Measurements from ENCODE around the gene NEK2.

NEK2 gene

GRCh38 chr1:211619033-211619996 is 56.1 kb downstream of the NEK2 start:
- Histone ChIP-seq H3K4me1 (ENCODE audit: control insufficient read depth, insufficient read depth, low read length) (peaks cover 3% of the 10 kb centered on the region; the same call in 1 of the 2 replicates), H3K9me3 (ENCODE audit: control insufficient read depth, insufficient read depth, low read depth, low read length) (no peaks in the 10 kb centered on the region), H3K27me3 (ENCODE audit: control insufficient read depth, insufficient read depth, low read length) (no peaks in the 10 kb centered on the region), H3K9ac (ENCODE audit: low read length) (no peak overlapping the region), H3K27ac (ENCODE audit: low read depth, low read length) (no peak overlapping the region), H3K4me3 (ENCODE audit: low read depth, low read length) (no peak overlapping the region), H3K36me3 (ENCODE audit: control insufficient read depth, insufficient read depth, low read length) (no peaks in the 10 kb centered on the region)

- Histone ChIP-seq H3K9me3 (ENCODE audit: control insufficient read depth, insufficient read depth, low read depth, low read length) (no peaks in the 10 kb centered on the region), H3K27me3 (ENCODE audit: control insufficient read depth, insufficient read depth, low read length) (no peaks in the 10 kb centered on the region), H3K36me3 (ENCODE audit: control insufficient read depth, insufficient read depth, low read length) (no peaks in the 10 kb centered on the region), H3K27ac (ENCODE audit: low read depth, low read length) (no peak overlapping the region), H3K4me3 (ENCODE audit: low read depth, low read length) (no peak overlapping the region), H3K4me1 (ENCODE audit: control insufficient read depth, insufficient read depth, low read length) (peaks cover 7% of the 10 kb centered on the region; the same call in 1 of the 2 replicates), H3K9ac (ENCODE audit: low read length) (no peak overlapping the region)
Measured at GRCh38 chr1:211616965-211617297, 58.5 kb downstream of the NEK2 start.

- H3K9me3 ChIP-seq (ENCODE audit: control insufficient read depth, insufficient read depth, low read depth, low read length) = no peaks in the 10 kb centered on the region
- H3K36me3 ChIP-seq (ENCODE audit: control insufficient read depth, insufficient read depth, low read length) = no peaks in the 10 kb centered on the region
- no peak overlapping the region for H3K27ac ChIP-seq (ENCODE audit: low read depth, low read length)
- H3K4me1 ChIP-seq (ENCODE audit: control insufficient read depth, insufficient read depth, low read length) = peaks cover 8% of the 10 kb centered on the region; the same call in 1 of the 2 replicates
- H3K27me3 ChIP-seq (ENCODE audit: control insufficient read depth, insufficient read depth, low read length) = no peaks in the 10 kb centered on the region
- H3K9ac ChIP-seq (ENCODE audit: low read length) = no peak overlapping the region
- H3K4me3 ChIP-seq (ENCODE audit: low read depth, low read length) = no peak overlapping the region
Measured at GRCh38 chr1:211616231-211616964, 59.0 kb downstream of the NEK2 start.

- Histone ChIP-seq H3K9ac (ENCODE audit: low read length) (no peak overlapping the region), H3K36me3 (ENCODE audit: control insufficient read depth, insufficient read depth, low read length) (no peaks in the 10 kb centered on the region), H3K4me1 (ENCODE audit: control insufficient read depth, insufficient read depth, low read length) (peaks cover 11% of the 10 kb centered on the region; the same call in 1 of the 2 replicates), H3K27me3 (ENCODE audit: control insufficient read depth, insufficient read depth, low read length) (no peaks in the 10 kb centered on the region), H3K4me3 (ENCODE audit: low read depth, low read length) (no peak overlapping the region), H3K27ac (ENCODE audit: low read depth, low read length) (no peak overlapping the region), H3K9me3 (ENCODE audit: control insufficient read depth, insufficient read depth, low read depth, low read length) (no peaks in the 10 kb centered on the region)
Measured at GRCh38 chr1:211614615-211615014, 60.8 kb downstream of the NEK2 start.

- Histone ChIP-seq H3K27ac (ENCODE audit: low read depth, low read length) (no peak overlapping the region), H3K9ac (ENCODE audit: low read length) (no peak overlapping the region)
Measured at GRCh38 chr1:211613951-211614350, 61.5 kb downstream of the NEK2 start.

GRCh38 chr1:211613108-211613947 is 62.1 kb downstream of the NEK2 start:
- Histone ChIP-seq H3K4me3 (ENCODE audit: low read depth, low read length) (no peak overlapping the region), H3K36me3 (ENCODE audit: control insufficient read depth, insufficient read depth, low read length) (no peaks in the 10 kb centered on the region), H3K9me3 (ENCODE audit: control insufficient read depth, insufficient read depth, low read depth, low read length) (no peaks in the 10 kb centered on the region), H3K27me3 (ENCODE audit: control insufficient read depth, insufficient read depth, low read length) (no peaks in the 10 kb centered on the region), H3K9ac (ENCODE audit: low read length) (no peak overlapping the region), H3K27ac (ENCODE audit: low read depth, low read length) (no peak overlapping the region), H3K4me1 (ENCODE audit: control insufficient read depth, insufficient read depth, low read length) (peaks cover 11% of the 10 kb centered on the region; the same call in 1 of the 2 replicates)

More at GRCh38 chr1:211613951-211614350, 61.5 kb downstream of the NEK2 start:
- H3K4me1 ChIP-seq (ENCODE audit: control insufficient read depth, insufficient read depth, low read length) = peaks cover 11% of the 10 kb centered on the region; the same call in 1 of the 2 replicates
- H3K36me3 ChIP-seq (ENCODE audit: control insufficient read depth, insufficient read depth, low read length) = no peaks in the 10 kb centered on the region
- no peaks in the 10 kb centered on the region for H3K27me3 ChIP-seq (ENCODE audit: control insufficient read depth, insufficient read depth, low read length)
- no peak overlapping the region for H3K4me3 ChIP-seq (ENCODE audit: low read depth, low read length)
- H3K9me3 ChIP-seq (ENCODE audit: control insufficient read depth, insufficient read depth, low read depth, low read length) = no peaks in the 10 kb centered on the region

- H3K27me3 ChIP-seq (ENCODE audit: control insufficient read depth, insufficient read depth, low read length) = no peaks in the 10 kb centered on the region
- no peaks in the 10 kb centered on the region for H3K36me3 ChIP-seq (ENCODE audit: control insufficient read depth, insufficient read depth, low read length)
- no peak overlapping the region for H3K9ac ChIP-seq (ENCODE audit: low read length)
- peaks cover 11% of the 10 kb centered on the region; the same call in 1 of the 2 replicates for H3K4me1 ChIP-seq (ENCODE audit: control insufficient read depth, insufficient read depth, low read length)
- no peak overlapping the region for H3K4me3 ChIP-seq (ENCODE audit: low read depth, low read length)
- no peak overlapping the region for H3K27ac ChIP-seq (ENCODE audit: low read depth, low read length)
- no peaks in the 10 kb centered on the region for H3K9me3 ChIP-seq (ENCODE audit: control insufficient read depth, insufficient read depth, low read depth, low read length)
Measured at GRCh38 chr1:211612786-211613107, 62.7 kb downstream of the NEK2 start.

Measured in HUES6 (cell line).